ENCODE data around the gene GPR137C. TPM values are rescaled to one million over a fixed set of nuclear protein-coding genes. Genes with fewer than 3 reads are reported as not detected.

Gene GPR137C
- total RNA-seq, 1 donor from 2014 or later = 0.97 TPM

Other genes with a start within 250 kb of the GPR137C start
- 6.2 TPM for gene PTGER2, start 238.5 kb upstream of the GPR137C start, total RNA-seq
- 8.2 TPM for gene TXNDC16, start 331 bp upstream of the GPR137C start, total RNA-seq
- 41.9 TPM for gene ERO1A, start 142.7 kb downstream of the GPR137C start, total RNA-seq
- 68.8 TPM for gene PSMC6, start 154.4 kb downstream of the GPR137C start, total RNA-seq
- 11.4 TPM for gene STYX, start 177.3 kb downstream of the GPR137C start, total RNA-seq
- 9.5 TPM for gene GNPNAT1, start 238.8 kb downstream of the GPR137C start, total RNA-seq